ENCODE measurements around the gene NDOR1. TPM values are rescaled to one million over a fixed set of nuclear protein-coding genes. Genes with fewer than 3 reads are reported as not detected.

Gene NDOR1
- total RNA-seq, 4 donors from 2014 or later = 14.3 to 47.5 (median 22.0) TPM

- no peak overlapping the region for H3K4me3 ChIP-seq
- H3K9me3 ChIP-seq = no peaks in the 10 kb centered on the region
- peaks cover 7 to 15% (median 12%) of the 10 kb centered on the region in 4 donors for H3K4me1 ChIP-seq
- H3K36me3 ChIP-seq = peaks cover 0 to 5% (median 0%) of the 10 kb centered on the region in 4 donors
- in situ Hi-C loops (cut with MboI; ENCODE audit: low pct_ligation_motif_present in 1 of 4, low pct_unique_long_range_greater_than_20kb in 1 of 4, low sequenced_read_pairs in 3 of 4) (no loop called here), intact Hi-C loops (cut with DNase I; ENCODE audit: low total_unique reads) (no loop called here)
- no peak for DNase-seq
- WGBS, 2 donors (ENCODE audit: low coverage in 1 of 2) = 76 to 80% methylated on average over 2 to 20 of the region's 20 CpGs
- H3K27me3 ChIP-seq = no peaks in the 10 kb centered on the region
- H3K27ac ChIP-seq = no peak overlapping the region
- TF ChIP-seq POLR2A (IDR thresholded peaks at IDR 0.05) (no peak), POLR2AphosphoS5 (IDR thresholded peaks at IDR 0.05) (no peak), EP300 (IDR thresholded peaks at IDR 0.05; ENCODE audit: low read depth) (no peak)
- TF ChIP-seq, protein P1, sequence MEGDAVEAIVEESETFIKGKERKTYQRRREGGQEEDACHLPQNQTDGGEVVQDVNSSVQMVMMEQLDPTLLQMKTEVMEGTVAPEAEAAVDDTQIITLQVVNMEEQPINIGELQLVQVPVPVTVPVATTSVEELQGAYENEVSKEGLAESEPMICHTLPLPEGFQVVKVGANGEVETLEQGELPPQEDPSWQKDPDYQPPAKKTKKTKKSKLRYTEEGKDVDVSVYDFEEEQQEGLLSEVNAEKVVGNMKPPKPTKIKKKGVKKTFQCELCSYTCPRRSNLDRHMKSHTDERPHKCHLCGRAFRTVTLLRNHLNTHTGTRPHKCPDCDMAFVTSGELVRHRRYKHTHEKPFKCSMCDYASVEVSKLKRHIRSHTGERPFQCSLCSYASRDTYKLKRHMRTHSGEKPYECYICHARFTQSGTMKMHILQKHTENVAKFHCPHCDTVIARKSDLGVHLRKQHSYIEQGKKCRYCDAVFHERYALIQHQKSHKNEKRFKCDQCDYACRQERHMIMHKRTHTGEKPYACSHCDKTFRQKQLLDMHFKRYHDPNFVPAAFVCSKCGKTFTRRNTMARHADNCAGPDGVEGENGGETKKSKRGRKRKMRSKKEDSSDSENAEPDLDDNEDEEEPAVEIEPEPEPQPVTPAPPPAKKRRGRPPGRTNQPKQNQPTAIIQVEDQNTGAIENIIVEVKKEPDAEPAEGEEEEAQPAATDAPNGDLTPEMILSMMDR (IDR thresholded peaks at IDR 0.05) = no peak
Measured at GRCh38 chr9:137247135-137247915, 41.8 kb downstream of the NDOR1 start.

- Histone ChIP-seq H3K9me3 (no peaks in the 10 kb centered on the region), H3K4me1 (peaks cover 2 to 14% (median 7%) of the 10 kb centered on the region in 4 donors), H3K36me3 (peaks cover 0 to 2% (median 0%) of the 10 kb centered on the region in 4 donors), H3K27me3 (no peaks in the 10 kb centered on the region), H3K4me3 (no peak overlapping the region), H3K27ac (no peak overlapping the region)
- in situ Hi-C loops (cut with MboI; ENCODE audit: low pct_ligation_motif_present in 1 of 4, low pct_unique_long_range_greater_than_20kb in 1 of 4, low sequenced_read_pairs in 3 of 4) (no loop called here), intact Hi-C loops (cut with DNase I; ENCODE audit: low total_unique reads) (no loop called here)
- WGBS, 2 donors (ENCODE audit: low coverage in 1 of 2) = 96% methylated on average over 6 of the region's 6 CpGs; no CpG with 5 or more reads in 1 of the 2 donors
- no peak for DNase-seq
- no peak for TF ChIP-seq POLR2A (IDR thresholded peaks at IDR 0.05)
- TF ChIP-seq POLR2AphosphoS5 (IDR thresholded peaks at IDR 0.05) = no peak
- TF ChIP-seq EP300 (IDR thresholded peaks at IDR 0.05; ENCODE audit: low read depth) = no peak
- TF ChIP-seq, protein P1 (IDR thresholded peaks at IDR 0.05) = no peak
Measured at GRCh38 chr9:137247916-137248175, 42.3 kb downstream of the NDOR1 start.

DNA sequence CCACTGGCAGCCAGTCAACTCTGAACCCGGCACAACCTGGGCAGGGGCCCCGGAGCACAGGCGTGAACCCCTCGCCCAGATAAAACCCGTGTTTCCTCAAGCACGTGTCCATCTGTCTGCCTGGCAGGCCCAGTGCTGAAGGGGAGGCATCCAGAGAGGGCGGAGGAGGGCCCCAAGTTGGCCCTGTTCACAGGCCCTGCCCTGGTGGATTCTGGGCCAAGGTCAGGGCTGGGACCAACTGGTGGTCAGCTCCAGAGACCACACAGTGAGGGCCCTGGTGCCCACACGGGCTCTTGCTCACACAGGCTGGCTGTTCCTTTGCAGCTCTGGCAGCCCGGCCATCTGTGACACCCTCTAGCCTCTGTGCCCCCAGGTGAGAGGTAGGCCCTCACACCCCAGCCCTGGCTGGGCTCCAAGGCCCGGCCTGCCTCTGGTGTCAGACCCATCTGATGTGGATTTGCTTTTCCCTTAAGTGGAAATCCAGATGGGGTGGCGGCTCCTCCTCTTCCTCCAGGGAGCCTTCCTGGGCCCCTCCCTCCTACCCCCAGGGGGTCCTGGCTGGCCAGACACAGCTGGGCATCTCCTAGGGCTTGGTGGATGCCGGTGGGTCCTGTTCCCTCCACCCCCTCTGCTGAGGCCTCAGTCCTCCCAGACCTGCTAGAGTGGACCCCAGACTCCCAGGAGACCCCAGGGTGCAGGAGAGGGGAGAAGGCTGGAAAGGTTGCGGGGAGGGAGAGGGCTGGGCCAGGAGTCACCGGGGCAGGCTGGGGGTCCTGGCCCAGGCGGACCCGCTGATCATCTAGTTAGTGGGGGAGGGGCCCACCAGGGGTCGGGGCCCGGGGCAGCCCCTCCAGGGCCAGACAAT lies 45.1 kb downstream of the NDOR1 start:
- Histone ChIP-seq H3K4me3 (no peak overlapping the region), H3K4me1 (peaks cover 8 to 16% (median 10%) of the 10 kb centered on the region in 4 donors), H3K36me3 (no peaks in the 10 kb centered on the region), H3K9me3 (no peaks in the 10 kb centered on the region), H3K27ac (no peak overlapping the region), H3K27me3 (no peaks in the 10 kb centered on the region)
- intact Hi-C loops (cut with DNase I; ENCODE audit: low total_unique reads) (no loop called here), in situ Hi-C loops (cut with MboI; ENCODE audit: low pct_ligation_motif_present in 1 of 4, low pct_unique_long_range_greater_than_20kb in 1 of 4, low sequenced_read_pairs in 3 of 4) (no loop called here)
- WGBS, 2 donors (ENCODE audit: low coverage in 1 of 2) = 71% methylated on average over 15 of the region's 18 CpGs; no CpG with 5 or more reads in 1 of the 2 donors
- TF ChIP-seq POLR2A (IDR thresholded peaks at IDR 0.05) (no peak), POLR2AphosphoS5 (IDR thresholded peaks at IDR 0.05) (no peak), EP300 (IDR thresholded peaks at IDR 0.05; ENCODE audit: low read depth) (no peak)
- TF ChIP-seq, protein P1 (IDR thresholded peaks at IDR 0.05) = no peak
- DNase-seq = no peak

DNA sequence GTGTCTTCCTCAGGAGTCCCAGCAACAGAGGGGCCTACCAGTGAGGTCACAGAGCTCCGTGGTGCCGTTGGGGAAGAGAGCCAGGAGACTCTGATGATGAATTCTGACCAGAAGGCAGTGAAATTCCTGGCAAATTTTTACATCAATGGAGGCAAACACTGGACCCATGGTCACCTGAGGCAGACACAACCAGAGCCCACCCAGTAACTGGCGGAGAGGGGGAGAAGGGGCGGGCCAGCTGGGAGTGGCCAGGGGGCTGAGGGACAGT lies 45.6 kb downstream of the NDOR1 start, which contains the start of gene STPG3:
TSS of gene STPG3 (plus strand) at position 93 of the 268 bp plus-strand sequence. CDS start at position 94, 1 bp downstream.
- DNase-seq = no peak
- Histone ChIP-seq H3K27ac (no peak within 1 kb of the TSS), H3K9me3 (no peaks in the 10 kb centered on the region), H3K4me1 (peaks cover 11 to 21% (median 14%) of the 10 kb centered on the region in 4 donors), H3K4me3 (no peak within 1 kb of the TSS), H3K27me3 (no peaks in the 10 kb centered on the region), H3K36me3 (no peaks in the 10 kb centered on the region)
- TF ChIP-seq, protein P1 (IDR thresholded peaks at IDR 0.05) = no peak
- TF ChIP-seq POLR2AphosphoS5 (IDR thresholded peaks at IDR 0.05) = no peak
- no peak for TF ChIP-seq EP300 (IDR thresholded peaks at IDR 0.05; ENCODE audit: low read depth)
- no peak for TF ChIP-seq POLR2A (IDR thresholded peaks at IDR 0.05)
- 69% methylated on average over 4 of the region's 4 CpGs; no CpG with 5 or more reads in 1 of the 2 donors for WGBS, 2 donors (ENCODE audit: low coverage in 1 of 2)
- in situ Hi-C loops (cut with MboI; ENCODE audit: low pct_ligation_motif_present in 1 of 4, low pct_unique_long_range_greater_than_20kb in 1 of 4, low sequenced_read_pairs in 3 of 4) (no loop called here), intact Hi-C loops (cut with DNase I; ENCODE audit: low total_unique reads) (no loop called here)

Data from transverse colon (tissue), 4 donors.